ENCODE measurements around the gene PTPRD.

The PTPRD gene

DNA sequence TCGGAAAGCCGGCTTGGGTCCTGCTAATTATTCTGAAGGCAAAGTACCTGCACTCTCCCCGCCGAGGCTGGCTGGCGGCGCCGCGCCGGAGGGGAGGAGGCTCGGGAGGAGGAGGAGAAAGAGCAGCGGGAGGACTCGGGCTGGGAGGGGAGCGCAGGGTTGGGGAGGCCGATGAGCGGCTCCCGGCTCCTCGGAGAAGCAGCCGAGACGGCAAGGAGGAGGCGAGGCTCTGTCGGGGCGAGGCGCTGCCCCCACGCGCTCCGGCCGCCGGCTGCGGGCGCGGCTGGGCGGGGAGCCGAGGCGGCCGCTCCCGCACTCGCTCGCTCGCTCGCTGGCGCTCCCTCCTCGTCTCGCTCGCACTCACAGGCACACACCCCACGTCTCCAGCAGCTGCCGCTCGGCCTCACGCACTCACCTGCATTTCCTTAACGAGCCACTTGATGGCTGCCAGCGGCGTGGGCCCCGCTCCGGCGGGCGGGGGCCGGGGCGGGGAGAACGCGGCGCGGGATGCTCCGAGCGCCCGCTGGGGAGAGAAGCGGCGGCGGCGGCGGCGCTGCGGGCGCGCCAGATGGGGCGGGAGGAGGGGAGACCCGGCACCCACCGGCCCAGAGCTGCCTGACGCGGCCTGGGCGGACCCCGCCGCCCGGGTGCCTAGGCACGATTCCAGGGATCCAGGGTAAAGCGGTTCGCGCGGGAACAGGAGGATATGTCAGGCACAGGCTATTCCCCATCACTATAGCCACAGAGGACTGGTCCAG is at the start of gene PTPRD:
Gene PTPRD (minus strand): TSS at position 362 of the 758 bp plus-strand sequence.
- peaks cover 3% of the 10 kb centered on the region for H3K4me1 ChIP-seq (ENCODE audit: control insufficient read depth, insufficient read depth, low read length)
- no peaks in the 10 kb centered on the region for H3K9me3 ChIP-seq (ENCODE audit: control insufficient read depth, insufficient read depth, low read length)
- H3K4me3 ChIP-seq (ENCODE audit: low read depth, low read length): peak within 1 kb of the TSS; percentile 73
- no peaks in the 10 kb centered on the region for H3K36me3 ChIP-seq (ENCODE audit: control insufficient read depth, insufficient read depth, low read length)
- H3K9ac ChIP-seq (ENCODE audit: low read depth, low read length): no peak within 1 kb of the TSS
- H3K27me3 ChIP-seq (ENCODE audit: control insufficient read depth, insufficient read depth, low read length): peaks cover 39% of the 10 kb centered on the region

DNA sequence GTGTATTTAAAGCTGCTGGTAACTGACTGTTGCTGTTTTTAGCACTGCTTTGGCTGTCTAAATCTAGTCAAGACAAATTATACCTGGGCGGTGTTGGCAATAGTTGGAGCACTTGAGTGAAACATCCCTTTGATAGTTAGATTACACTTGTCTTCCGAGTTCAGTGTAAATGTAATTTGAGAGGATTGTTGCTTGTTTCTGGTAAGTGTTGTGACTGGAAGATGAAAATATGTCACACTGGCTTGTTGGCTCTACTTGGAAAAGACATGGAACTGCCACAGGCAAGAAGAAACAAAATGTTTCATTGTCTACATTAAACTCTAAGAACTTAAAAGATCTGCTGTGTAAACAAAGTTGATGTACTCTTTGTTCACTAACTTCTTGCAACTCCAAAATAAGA is 49.2 kb upstream of the PTPRD start:
- no peaks in the 10 kb centered on the region for H3K27me3 ChIP-seq (ENCODE audit: control insufficient read depth, insufficient read depth, low read length)
- H3K9me3 ChIP-seq (ENCODE audit: control insufficient read depth, insufficient read depth, low read length): no peaks in the 10 kb centered on the region
- no peak overlapping the region for H3K9ac ChIP-seq (ENCODE audit: low read depth, low read length)
- no peaks in the 10 kb centered on the region for H3K36me3 ChIP-seq (ENCODE audit: control insufficient read depth, insufficient read depth, low read length)
- H3K4me3 ChIP-seq (ENCODE audit: low read depth, low read length): no peak overlapping the region
- no peaks in the 10 kb centered on the region for H3K4me1 ChIP-seq (ENCODE audit: control insufficient read depth, insufficient read depth, low read length)

DNA sequence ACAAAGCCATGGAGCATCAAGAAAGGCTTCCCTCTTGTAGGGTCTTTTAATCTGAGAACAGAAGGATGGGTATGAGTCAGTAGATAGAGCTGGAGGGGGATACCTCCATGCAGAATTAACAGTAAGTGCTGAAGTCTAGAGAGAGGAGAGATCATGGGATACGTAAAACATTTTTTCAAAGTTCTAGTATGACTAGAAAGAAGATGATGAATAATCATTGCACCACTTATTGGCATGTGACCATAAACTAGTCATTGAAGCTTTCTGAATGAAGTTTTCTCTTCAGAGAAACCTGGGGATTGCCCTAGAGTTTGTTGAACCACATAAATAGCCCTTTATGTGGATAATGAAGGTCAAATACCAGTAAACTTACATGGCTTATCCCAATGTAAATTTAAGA is 48.6 kb upstream of the PTPRD start:
- Histone ChIP-seq H3K36me3 (ENCODE audit: control insufficient read depth, insufficient read depth, low read length) (no peaks in the 10 kb centered on the region), H3K9ac (ENCODE audit: low read depth, low read length) (no peak overlapping the region), H3K4me3 (ENCODE audit: low read depth, low read length) (no peak overlapping the region), H3K9me3 (ENCODE audit: control insufficient read depth, insufficient read depth, low read length) (no peaks in the 10 kb centered on the region), H3K4me1 (ENCODE audit: control insufficient read depth, insufficient read depth, low read length) (no peaks in the 10 kb centered on the region), H3K27me3 (ENCODE audit: control insufficient read depth, insufficient read depth, low read length) (no peaks in the 10 kb centered on the region)

DNA sequence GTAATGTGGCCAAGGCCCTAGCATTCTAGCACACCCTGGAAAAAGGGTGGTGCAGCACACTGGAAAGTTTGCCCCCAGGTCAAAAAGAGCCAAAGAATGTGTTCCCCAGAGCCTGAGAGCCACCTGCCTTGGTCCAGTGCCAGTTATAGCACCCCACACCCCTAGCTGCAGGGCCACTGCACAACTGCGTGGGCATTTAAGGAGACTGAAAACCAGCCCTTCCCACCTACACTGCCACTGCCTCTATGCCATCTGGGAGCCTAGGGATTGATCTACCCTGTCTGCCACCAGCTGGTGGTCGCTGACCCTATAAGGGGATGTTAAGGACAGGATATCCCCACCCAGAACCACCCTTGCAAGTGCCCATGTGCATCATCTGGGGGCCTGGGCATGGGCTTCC is 38.2 kb upstream of the PTPRD start:
- no peaks in the 10 kb centered on the region for H3K27me3 ChIP-seq (ENCODE audit: control insufficient read depth, insufficient read depth, low read length)
- H3K36me3 ChIP-seq (ENCODE audit: control insufficient read depth, insufficient read depth, low read length): no peaks in the 10 kb centered on the region
- H3K4me3 ChIP-seq (ENCODE audit: low read depth, low read length): no peak overlapping the region
- no peaks in the 10 kb centered on the region for H3K4me1 ChIP-seq (ENCODE audit: control insufficient read depth, insufficient read depth, low read length)
- no peaks in the 10 kb centered on the region for H3K9me3 ChIP-seq (ENCODE audit: control insufficient read depth, insufficient read depth, low read length)
- H3K9ac ChIP-seq (ENCODE audit: low read depth, low read length): no peak overlapping the region

DNA sequence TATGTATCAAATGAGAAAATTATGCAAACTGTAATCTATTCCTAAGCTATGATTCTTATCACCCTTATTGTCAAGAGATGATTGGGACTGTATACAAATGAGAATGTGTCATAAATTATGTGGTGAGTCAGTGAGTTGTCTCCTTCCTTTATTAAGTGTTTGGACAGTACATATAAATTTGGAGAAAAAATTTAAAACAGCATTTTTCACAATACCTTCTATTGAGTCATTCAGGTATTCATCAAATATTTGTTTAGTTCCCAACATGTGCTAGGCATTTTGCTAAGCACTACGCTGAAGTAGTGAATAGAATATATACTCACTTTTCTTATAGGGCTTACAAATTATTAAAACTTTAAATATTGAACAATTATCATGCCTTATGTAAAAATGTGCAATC is 36.3 kb upstream of the PTPRD start:
- Histone ChIP-seq H3K4me3 (ENCODE audit: low read depth, low read length) (no peak overlapping the region), H3K27me3 (ENCODE audit: control insufficient read depth, insufficient read depth, low read length) (no peaks in the 10 kb centered on the region), H3K4me1 (ENCODE audit: control insufficient read depth, insufficient read depth, low read length) (no peaks in the 10 kb centered on the region), H3K9ac (ENCODE audit: low read depth, low read length) (no peak overlapping the region), H3K9me3 (ENCODE audit: control insufficient read depth, insufficient read depth, low read length) (no peaks in the 10 kb centered on the region), H3K36me3 (ENCODE audit: control insufficient read depth, insufficient read depth, low read length) (no peaks in the 10 kb centered on the region)

DNA sequence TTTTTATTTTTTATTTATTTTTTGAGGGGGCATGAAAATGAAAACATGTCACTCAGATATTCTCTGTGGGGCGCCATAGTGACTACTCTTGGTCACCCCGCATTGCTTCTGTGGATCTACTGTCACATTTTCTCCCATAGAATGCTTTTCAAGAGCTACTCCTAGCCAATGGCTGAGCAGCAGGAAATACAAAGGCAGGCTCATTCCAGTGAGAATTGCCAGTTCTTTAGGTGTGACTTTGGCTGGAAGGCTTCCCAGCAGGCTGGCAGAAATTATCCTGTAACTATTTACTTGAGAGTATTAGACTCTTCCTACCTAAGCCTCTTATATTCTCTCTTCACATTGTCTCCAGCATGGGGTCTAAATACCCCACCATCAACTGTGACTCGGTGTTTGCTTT is 21.0 kb upstream of the PTPRD start:
- H3K27me3 ChIP-seq (ENCODE audit: control insufficient read depth, insufficient read depth, low read length): no peaks in the 10 kb centered on the region
- H3K4me3 ChIP-seq (ENCODE audit: low read depth, low read length): no peak overlapping the region
- H3K4me1 ChIP-seq (ENCODE audit: control insufficient read depth, insufficient read depth, low read length): peaks cover 5% of the 10 kb centered on the region
- no peak overlapping the region for H3K9ac ChIP-seq (ENCODE audit: low read depth, low read length)
- H3K36me3 ChIP-seq (ENCODE audit: control insufficient read depth, insufficient read depth, low read length): no peaks in the 10 kb centered on the region
- no peaks in the 10 kb centered on the region for H3K9me3 ChIP-seq (ENCODE audit: control insufficient read depth, insufficient read depth, low read length)

DNA sequence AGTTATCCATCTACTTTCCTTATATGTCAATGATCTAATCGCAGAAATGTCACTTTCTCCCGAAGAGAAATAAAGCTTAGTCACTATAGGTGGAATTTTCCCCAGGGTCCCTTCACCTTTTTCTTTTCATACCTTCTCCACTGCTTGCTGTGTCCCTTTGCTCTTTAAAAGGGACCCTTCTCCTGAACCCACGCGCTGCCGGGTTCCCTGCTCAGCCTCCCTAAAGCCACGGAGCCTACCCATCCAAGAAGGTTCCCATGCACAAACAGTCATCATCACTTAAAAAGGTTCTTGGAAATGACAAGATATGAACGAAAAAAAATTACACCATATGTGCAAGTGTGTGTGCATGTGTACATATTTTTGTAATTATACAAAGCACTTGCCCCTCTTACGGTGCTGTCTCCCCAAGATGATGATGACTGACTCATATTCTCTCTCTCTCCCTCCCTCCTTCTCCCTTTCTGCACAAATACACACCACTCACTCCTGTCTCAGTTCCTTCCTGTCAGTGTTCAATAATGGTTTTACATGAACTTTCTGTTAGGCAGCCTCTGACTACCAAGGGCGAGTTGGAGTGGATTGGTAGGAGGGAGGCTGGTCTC is 1.5 kb upstream of the PTPRD start:
- H3K27me3 ChIP-seq (ENCODE audit: control insufficient read depth, insufficient read depth, low read length): peaks cover 39% of the 10 kb centered on the region

DNA sequence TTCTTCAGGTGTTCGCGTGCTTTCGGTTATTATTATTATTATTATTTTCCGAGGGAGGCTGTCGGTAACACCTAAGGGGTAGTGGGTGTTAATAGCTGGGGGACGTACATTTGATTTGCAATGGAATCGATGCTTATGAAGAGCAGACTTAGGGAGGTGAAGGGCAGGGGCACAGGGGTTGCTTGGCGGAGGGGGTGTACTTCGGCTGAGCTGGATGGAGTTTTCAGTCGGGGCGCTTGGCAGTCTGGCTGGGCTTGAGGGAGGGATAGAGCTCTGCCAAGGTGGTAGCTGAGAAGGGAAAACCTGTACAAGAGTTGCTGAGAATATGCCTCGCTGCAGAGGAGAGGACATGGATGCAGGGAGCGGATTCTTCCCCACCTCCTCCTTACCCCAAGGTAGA is 617 bp upstream of the PTPRD start:
- H3K4me3 ChIP-seq (ENCODE audit: low read depth, low read length): peak overlapping the region; percentile 73
- H3K27me3 ChIP-seq (ENCODE audit: control insufficient read depth, insufficient read depth, low read length): peaks cover 39% of the 10 kb centered on the region
- no peaks in the 10 kb centered on the region for H3K9me3 ChIP-seq (ENCODE audit: control insufficient read depth, insufficient read depth, low read length)
- H3K4me1 ChIP-seq (ENCODE audit: control insufficient read depth, insufficient read depth, low read length): peaks cover 3% of the 10 kb centered on the region
- no peak overlapping the region for H3K9ac ChIP-seq (ENCODE audit: low read depth, low read length)
- no peaks in the 10 kb centered on the region for H3K36me3 ChIP-seq (ENCODE audit: control insufficient read depth, insufficient read depth, low read length)

More for the DNA sequence above, 1.5 kb upstream of the PTPRD start:
- Histone ChIP-seq H3K36me3 (ENCODE audit: control insufficient read depth, insufficient read depth, low read length) (no peaks in the 10 kb centered on the region), H3K9ac (ENCODE audit: low read depth, low read length) (no peak overlapping the region), H3K9me3 (ENCODE audit: control insufficient read depth, insufficient read depth, low read length) (no peaks in the 10 kb centered on the region), H3K4me3 (ENCODE audit: low read depth, low read length) (peak overlapping the region; percentile 8), H3K4me1 (ENCODE audit: control insufficient read depth, insufficient read depth, low read length) (peaks cover 3% of the 10 kb centered on the region)

DNA sequence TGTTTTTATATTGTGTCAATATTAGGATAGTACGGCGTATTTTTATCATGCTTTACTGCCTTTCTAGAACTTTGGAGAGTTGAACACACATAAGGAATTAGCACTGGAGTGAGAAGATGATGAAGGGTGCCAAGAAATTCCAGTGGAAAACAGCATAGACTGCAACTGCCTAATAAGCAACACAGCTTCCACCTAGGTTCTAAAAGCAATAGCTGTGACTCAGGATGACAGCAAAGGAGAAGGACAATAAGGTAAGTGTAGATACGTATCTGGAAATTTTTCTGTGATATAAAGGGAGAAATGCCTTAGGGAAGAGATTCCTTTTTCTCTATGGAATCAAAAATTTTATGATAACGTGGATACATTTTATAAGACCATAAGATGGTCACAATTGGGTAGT is 7.4 kb downstream of the PTPRD start:
- Histone ChIP-seq H3K4me1 (ENCODE audit: control insufficient read depth, insufficient read depth, low read length) (no peaks in the 10 kb centered on the region), H3K9ac (ENCODE audit: low read depth, low read length) (no peak overlapping the region), H3K9me3 (ENCODE audit: control insufficient read depth, insufficient read depth, low read length) (no peaks in the 10 kb centered on the region), H3K4me3 (ENCODE audit: low read depth, low read length) (no peak overlapping the region), H3K36me3 (ENCODE audit: control insufficient read depth, insufficient read depth, low read length) (no peaks in the 10 kb centered on the region), H3K27me3 (ENCODE audit: control insufficient read depth, insufficient read depth, low read length) (no peaks in the 10 kb centered on the region)

DNA sequence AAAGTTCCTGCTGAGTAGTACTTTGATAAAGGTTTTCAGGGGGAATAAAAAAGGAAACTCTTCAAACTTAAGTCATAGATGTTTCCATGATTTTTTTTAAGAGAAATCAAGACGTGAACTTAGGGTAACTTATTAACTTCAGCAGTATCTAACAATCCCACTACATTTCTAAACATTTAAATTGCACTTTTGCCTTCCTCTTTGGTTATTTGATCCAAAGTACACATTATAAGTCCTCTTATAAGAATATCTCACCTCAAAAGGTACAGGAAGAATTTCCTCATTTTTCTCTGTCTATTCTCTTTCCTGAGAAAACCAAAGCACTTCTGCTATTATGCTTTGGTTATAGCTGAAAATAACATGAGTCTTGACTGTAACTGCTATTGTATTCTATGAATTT is 7.9 kb downstream of the PTPRD start:
- Histone ChIP-seq H3K36me3 (ENCODE audit: control insufficient read depth, insufficient read depth, low read length) (no peaks in the 10 kb centered on the region), H3K4me3 (ENCODE audit: low read depth, low read length) (no peak overlapping the region), H3K9ac (ENCODE audit: low read depth, low read length) (no peak overlapping the region), H3K27me3 (ENCODE audit: control insufficient read depth, insufficient read depth, low read length) (no peaks in the 10 kb centered on the region), H3K4me1 (ENCODE audit: control insufficient read depth, insufficient read depth, low read length) (no peaks in the 10 kb centered on the region), H3K9me3 (ENCODE audit: control insufficient read depth, insufficient read depth, low read length) (no peaks in the 10 kb centered on the region)

DNA sequence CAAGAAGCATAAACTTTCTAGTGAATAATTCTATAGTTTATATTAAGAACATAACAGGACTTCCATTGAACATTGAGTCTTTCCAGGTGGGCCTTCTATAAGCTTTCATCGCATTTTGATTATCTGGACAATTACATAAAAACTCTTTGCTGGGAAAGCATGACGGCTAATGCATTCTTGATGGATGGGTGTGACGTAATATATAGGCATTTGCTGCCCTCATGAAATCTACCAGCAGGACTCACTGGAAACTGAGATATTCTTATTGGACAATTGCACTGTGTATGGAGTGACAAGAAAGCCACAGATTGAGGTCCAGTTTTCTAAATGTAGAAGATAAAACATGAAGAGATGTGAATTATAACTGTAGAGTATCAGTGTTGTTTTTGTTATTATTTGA is 15.0 kb downstream of the PTPRD start:
- H3K27me3 ChIP-seq (ENCODE audit: control insufficient read depth, insufficient read depth, low read length): no peaks in the 10 kb centered on the region
- no peak overlapping the region for H3K9ac ChIP-seq (ENCODE audit: low read depth, low read length)
- no peak overlapping the region for H3K4me3 ChIP-seq (ENCODE audit: low read depth, low read length)
- H3K9me3 ChIP-seq (ENCODE audit: control insufficient read depth, insufficient read depth, low read length): no peaks in the 10 kb centered on the region
- H3K4me1 ChIP-seq (ENCODE audit: control insufficient read depth, insufficient read depth, low read length): no peaks in the 10 kb centered on the region
- no peaks in the 10 kb centered on the region for H3K36me3 ChIP-seq (ENCODE audit: control insufficient read depth, insufficient read depth, low read length)

DNA sequence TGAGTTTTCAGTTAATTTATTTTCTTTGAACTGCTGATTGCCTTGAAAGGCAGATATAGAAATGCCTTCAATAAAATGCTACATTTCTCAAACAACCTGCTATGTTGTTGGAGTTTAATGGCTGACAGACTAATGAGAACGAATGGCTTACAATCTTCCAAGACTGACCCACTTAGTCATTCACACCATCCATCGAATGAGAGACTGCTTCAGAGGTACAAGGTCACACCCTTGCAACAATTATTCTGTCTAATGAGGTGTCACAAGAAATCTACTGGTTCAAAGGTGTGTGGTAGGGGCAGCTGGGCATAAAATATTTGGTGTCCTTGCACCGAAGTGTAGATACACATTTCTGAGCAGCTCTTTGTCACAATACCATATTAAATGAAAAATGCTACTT is 18.3 kb downstream of the PTPRD start:
- Histone ChIP-seq H3K36me3 (ENCODE audit: control insufficient read depth, insufficient read depth, low read length) (no peaks in the 10 kb centered on the region), H3K4me1 (ENCODE audit: control insufficient read depth, insufficient read depth, low read length) (no peaks in the 10 kb centered on the region), H3K9me3 (ENCODE audit: control insufficient read depth, insufficient read depth, low read length) (no peaks in the 10 kb centered on the region), H3K9ac (ENCODE audit: low read depth, low read length) (no peak overlapping the region), H3K27me3 (ENCODE audit: control insufficient read depth, insufficient read depth, low read length) (no peaks in the 10 kb centered on the region), H3K4me3 (ENCODE audit: low read depth, low read length) (no peak overlapping the region)
